D341Med (cell line): ENCODE data around the gene WFDC10A.
"Not testable (repeated sequence)": the region's sequence is repeated elsewhere in the genome, so short reads cannot be mapped to it uniquely, and the experiment has no call there.

Experiments used
- DNase-seq: peaks from one replicate; pipeline ENCODE4 v3.0.0; 2012; ENCODE audit warnings: low spot score

The WFDC10A gene

GRCh38 chr20:45647441-45648050 lies 18.0 kb downstream of the WFDC10A start:
- no peak for DNase-seq

- DNase-seq, result no peak
These were observed 19.8 kb downstream of the WFDC10A start for GRCh38 chr20:45649312-45649863.

DNA sequence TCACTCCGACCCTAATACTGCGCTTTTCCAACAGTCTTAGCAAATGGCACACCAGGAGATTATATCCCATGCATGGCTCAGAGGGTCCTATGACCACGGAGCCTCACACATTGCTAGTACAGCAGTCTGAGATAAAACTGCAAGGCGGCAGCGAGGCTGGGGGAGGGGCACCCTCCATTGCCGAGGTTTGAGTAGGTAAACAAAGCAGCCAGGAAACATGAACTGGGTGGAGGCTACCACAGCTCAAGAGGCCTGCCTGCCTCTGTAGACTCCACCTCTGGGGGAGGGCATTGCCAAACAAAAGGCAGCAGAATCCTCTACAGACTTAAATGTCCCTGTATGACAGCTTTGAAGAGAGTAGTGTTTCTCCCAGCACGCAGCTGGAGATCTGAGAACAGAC lies 22.2 kb downstream of the WFDC10A start:
- DNase-seq, result not testable (repeated sequence)

- DNase-seq, result not testable (repeated sequence)
These were observed 27.5 kb downstream of the WFDC10A start for GRCh38 chr20:45657038-45657437.

GRCh38 chr20:45670139-45670538 lies 40.6 kb downstream of the WFDC10A start, which contains the start of gene WFDC11:
WFDC11 (minus strand) TSS chr20:45670239; CDS start chr20:45650600, 19,639 bp downstream.
- DNase-seq, result no peak

DNA sequence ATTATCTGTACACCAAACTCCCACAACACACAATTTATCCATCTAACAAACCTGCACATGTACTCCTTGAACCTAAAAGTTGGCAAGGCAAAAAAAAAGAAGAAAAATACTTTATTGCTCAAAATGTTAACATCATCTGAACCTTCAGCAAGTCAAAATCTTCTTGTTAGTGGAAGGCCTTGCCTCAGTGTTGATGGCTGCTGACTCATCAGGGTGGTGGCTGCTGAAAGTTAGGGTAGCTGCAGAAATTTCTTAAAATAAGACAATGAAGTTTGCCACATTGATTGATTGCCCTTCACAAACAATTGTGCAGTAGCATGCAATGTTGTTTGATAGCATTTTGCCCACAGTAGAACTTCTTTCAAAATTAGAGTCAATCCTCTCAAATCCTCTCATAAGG lies 43.2 kb downstream of the WFDC10A start:
- no peak for DNase-seq

- DNase-seq, result no peak
These were observed 50.1 kb downstream of the WFDC10A start for GRCh38 chr20:45679650-45680049.
